ENCODE results near the gene COL18A1. TPM values are rescaled to one million over a fixed set of nuclear protein-coding genes. Genes with fewer than 3 reads are reported as not detected.

COL18A1 gene
- total and polyA plus RNA-seq, 2 donors from 2014 or later = 150 to 316 TPM

- DNase-seq = peak in 1 of 5 donors; percentile 56
- Histone ChIP-seq H3K4me1 (ENCODE audit: control insufficient read depth in 2 of 3, insufficient read depth in 2 of 3, low read depth in 1 of 3, low read length in 3 of 3) (peaks cover under 1 to 9% (median 6%) of the 10 kb centered on the region in 3 donors), H3K27ac (ENCODE audit: low read depth in 2 of 2, low read length in 2 of 2) (peak overlapping the region; percentile 79 to 81), H3K36me3 (ENCODE audit: control insufficient read depth in 2 of 3, insufficient read depth in 3 of 3, low read length in 3 of 3) (no peaks in the 10 kb centered on the region), H3K4me3 (ENCODE audit: low read length in 3 of 3) (no peak overlapping the region), H3K27me3 (ENCODE audit: control insufficient read depth, insufficient read depth, low read length) (no peaks in the 10 kb centered on the region), H3K9ac (ENCODE audit: low read length in 3 of 3) (no peak overlapping the region), H3K9me3 (ENCODE audit: control insufficient read depth in 2 of 3, insufficient read depth in 1 of 3, low read length in 3 of 3) (no peaks in the 10 kb centered on the region)
- no peak for FAIRE-seq
- TF ChIP-seq CTCF (IDR thresholded peaks at IDR 0.05; ENCODE audit: borderline replicate concordance, extremely low read depth, insufficient read depth) = no peak
- intact Hi-C loops (cut with DNase I) = no loop called here
Measured at GRCh38 chr21:45358711-45359310, 46.2 kb upstream of the COL18A1 start.

- Histone ChIP-seq H3K4me3 (ENCODE audit: low read length in 3 of 3) (no peak overlapping the region), H3K9me3 (ENCODE audit: control insufficient read depth in 2 of 3, insufficient read depth in 1 of 3, low read length in 3 of 3) (no peaks in the 10 kb centered on the region), H3K36me3 (ENCODE audit: control insufficient read depth in 2 of 3, insufficient read depth in 3 of 3, low read length in 3 of 3) (no peaks in the 10 kb centered on the region), H3K27ac (ENCODE audit: low read depth in 2 of 2, low read length in 2 of 2) (no peak overlapping the region), H3K9ac (ENCODE audit: low read length in 3 of 3) (no peak overlapping the region), H3K27me3 (ENCODE audit: control insufficient read depth, insufficient read depth, low read length) (no peaks in the 10 kb centered on the region), H3K4me1 (ENCODE audit: control insufficient read depth in 2 of 3, insufficient read depth in 2 of 3, low read depth in 1 of 3, low read length in 3 of 3) (peaks cover 0 to 13% (median 11%) of the 10 kb centered on the region in 3 donors)
- intact Hi-C loops (cut with DNase I) = no loop called here
- FAIRE-seq = no peak
- TF ChIP-seq CTCF (IDR thresholded peaks at IDR 0.05; ENCODE audit: borderline replicate concordance, extremely low read depth, insufficient read depth) = no peak
- DNase-seq = peak in 2 of 5 donors; percentile 32 to 69
Measured at GRCh38 chr21:45359451-45360217, 45.3 kb upstream of the COL18A1 start.

GRCh38 chr21:45361033-45361997 lies 43.6 kb upstream of the COL18A1 start:
- H3K9ac ChIP-seq (ENCODE audit: low read length in 3 of 3) = no peak overlapping the region
- H3K4me1 ChIP-seq (ENCODE audit: control insufficient read depth in 2 of 3, insufficient read depth in 2 of 3, low read depth in 1 of 3, low read length in 3 of 3) = peaks cover 0 to 15% (median 11%) of the 10 kb centered on the region in 3 donors
- H3K4me3 ChIP-seq (ENCODE audit: low read length in 3 of 3) = no peak overlapping the region
- H3K36me3 ChIP-seq (ENCODE audit: control insufficient read depth in 2 of 3, insufficient read depth in 3 of 3, low read length in 3 of 3) = no peaks in the 10 kb centered on the region
- DNase-seq (peak in 3 of 5 donors; percentile 45 to 68 (median 68)), FAIRE-seq (no peak)
- no peaks in the 10 kb centered on the region for H3K9me3 ChIP-seq (ENCODE audit: control insufficient read depth in 2 of 3, insufficient read depth in 1 of 3, low read length in 3 of 3)
- no peak overlapping the region for H3K27ac ChIP-seq (ENCODE audit: low read depth in 2 of 2, low read length in 2 of 2)
- no peaks in the 10 kb centered on the region for H3K27me3 ChIP-seq (ENCODE audit: control insufficient read depth, insufficient read depth, low read length)
- intact Hi-C loops (cut with DNase I) = no loop called here
- no peak for TF ChIP-seq CTCF (IDR thresholded peaks at IDR 0.05; ENCODE audit: borderline replicate concordance, extremely low read depth, insufficient read depth)

All from kidney (tissue), 14 donors.